HTERT RPE-1 (cell line): Measurements from ENCODE around the gene UBR3.
"Not testable (repeated sequence)": the region's sequence is repeated elsewhere in the genome, so short reads cannot be mapped to it uniquely, and the experiment has no call there.

Experiments
- in situ Hi-C: fragments of 300-500 bp; cut with MboI; formaldehyde crosslinking; loops from 4 replicates; pipeline ENCODE4 v1.14.3; 2020; ENCODE audit warnings: low sequenced_read_pairs

Gene UBR3

DNA sequence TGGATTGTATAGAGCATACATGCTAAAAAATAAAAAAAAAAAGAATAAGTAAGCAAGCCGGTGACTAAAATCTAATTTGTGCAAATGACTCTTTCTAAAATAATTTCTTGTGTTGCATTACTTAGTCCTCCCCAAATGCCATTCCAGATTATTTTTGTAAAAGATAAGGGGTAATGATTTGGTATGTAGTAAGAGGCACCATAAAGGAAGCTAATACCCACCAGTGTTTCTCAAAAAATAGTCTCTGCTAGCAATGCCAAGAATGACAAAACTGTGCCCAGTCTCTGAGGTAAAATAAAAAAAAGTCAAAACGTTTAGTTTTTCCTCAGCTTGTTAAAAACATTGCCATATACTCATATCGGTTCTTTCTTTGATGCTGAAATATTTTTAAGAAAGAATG is 5.2 kb upstream of the UBR3 start:
- in situ Hi-C loops = no loop called here

DNA sequence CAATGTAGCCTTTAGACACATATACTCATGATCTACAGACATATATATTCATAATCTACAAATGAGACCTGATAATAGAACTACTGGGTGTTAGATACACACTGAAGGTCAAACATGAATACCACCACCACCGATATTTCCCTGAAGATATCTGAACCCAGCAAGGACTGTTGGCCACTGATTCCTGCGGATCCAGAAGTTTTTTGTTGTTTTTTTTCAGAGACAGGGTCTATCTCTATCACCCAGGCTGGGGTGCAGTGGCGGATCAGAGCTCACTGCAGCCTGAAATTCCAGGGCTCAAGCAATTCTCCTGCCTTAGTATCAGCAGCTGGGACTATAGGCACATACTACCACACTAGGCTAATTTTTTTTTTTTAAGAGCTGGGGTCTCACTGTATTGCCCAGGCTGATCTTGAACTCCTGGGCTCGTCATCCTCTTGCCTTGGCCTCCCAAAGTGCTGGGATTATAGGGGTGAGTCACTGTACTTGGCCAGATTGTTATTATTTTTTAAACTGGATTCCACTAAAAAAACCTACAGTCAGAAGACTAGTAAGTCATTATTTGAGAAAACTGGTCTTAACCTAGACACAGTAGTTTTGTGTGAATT is 4.4 kb upstream of the UBR3 start:
- in situ Hi-C loops = no loop called here

DNA sequence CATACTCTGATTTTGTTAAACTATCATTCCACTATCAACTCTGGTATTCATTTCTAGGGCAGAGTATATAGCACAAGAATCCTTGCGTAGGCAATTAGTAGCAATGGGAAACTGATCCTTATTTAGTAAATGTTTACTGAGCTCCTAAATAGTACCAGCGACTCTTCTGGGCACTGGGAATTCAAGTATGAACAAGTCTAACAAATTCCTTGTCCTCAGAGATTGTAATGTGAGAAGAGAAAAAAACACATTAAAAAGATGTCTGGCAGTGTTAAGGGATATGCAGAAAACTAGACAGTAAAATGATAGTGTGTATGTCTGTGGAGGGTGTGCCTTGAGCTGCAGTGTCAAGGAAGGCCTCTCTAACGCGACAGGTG is 3.3 kb upstream of the UBR3 start:
- in situ Hi-C loops = no loop called here

DNA sequence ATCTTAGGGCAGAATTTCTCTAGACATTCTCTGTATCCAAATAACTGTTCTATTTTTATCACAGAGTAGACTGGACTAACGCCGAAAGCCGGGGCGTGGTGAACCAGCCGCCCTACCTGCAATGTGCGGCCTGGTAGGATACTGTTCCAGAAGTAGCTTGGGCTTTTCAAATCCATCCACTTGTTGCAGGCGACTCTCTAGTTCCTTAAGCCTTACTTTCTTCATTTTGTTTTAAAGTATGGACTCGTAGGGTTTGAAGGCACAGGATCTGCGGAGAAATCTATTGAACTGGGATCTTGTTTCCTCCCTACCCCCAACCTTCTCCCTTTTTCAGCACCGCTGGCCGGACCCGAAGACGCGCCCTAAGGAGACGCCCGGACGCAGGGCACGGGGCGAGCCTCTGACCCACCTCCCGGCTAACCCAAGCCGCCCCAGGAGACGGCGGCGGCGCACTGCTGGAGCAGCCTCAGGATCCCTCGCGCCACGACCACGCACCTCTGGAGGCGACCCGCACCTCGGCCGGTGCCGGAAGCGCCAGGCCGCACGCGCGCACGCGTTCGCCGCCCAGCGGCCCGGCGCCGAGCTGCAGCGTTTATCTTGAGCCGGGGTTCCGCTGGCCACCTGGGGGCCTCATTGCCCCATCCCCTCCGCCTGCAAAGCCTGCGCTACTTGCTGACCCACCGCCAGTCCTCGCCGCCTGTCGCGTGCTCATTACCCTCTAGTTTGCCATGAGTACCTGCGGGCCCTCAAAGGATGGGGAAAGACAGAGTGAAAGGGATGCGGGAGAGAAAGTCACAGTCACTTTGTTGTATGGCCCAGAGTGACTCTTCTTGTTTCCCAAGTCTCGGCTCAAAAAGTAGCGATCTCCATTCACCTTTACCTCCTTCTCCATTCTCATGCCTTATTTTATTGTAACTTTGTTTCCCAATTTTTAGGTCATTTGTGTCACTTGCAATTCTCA is 2.6 kb upstream of the UBR3 start, which contains the start of gene METTL5:
Gene METTL5 (minus strand): TSS at position 533 of the 961 bp plus-strand sequence. CDS start 308 bp downstream, at position 225.
- in situ Hi-C loops = no loop called here

DNA sequence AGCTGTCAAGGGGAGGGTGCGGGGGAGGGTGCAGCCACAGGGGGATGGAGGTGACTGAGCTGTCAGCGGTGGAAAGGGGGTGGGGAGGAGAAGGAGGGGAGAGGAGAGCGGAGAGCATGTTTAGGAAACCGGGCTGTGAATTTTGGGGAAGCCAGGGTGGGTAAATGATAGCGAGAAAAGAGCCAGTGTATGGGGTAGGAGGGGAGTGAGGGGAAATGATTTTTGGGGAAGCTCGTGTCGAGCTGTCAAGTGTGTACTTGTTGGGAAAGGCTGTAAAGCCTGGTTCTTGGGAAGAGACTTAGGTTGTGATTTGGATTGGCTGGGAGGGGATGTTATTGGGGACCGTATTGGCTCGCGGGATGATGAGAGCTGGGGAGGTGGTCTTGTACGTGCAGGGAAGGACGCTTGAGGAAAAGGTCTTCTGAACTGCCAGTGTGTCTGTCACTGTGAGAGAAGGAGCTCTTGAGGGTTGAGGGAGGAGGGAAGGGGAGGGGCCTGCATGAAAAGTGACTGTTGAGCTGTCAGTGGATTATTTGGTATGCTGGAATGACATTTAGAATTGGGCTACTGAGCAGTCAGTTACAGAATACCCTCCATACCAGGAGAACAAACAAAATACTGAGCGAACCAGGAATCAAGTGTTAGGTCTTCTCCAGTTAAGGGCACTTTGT is 1.0 kb downstream of the UBR3 start:
- in situ Hi-C loops = no loop called here

- in situ Hi-C loops = no loop called here
Observed at GRCh38 chr2:169834401-169834800, 7.1 kb downstream of the UBR3 start.

DNA sequence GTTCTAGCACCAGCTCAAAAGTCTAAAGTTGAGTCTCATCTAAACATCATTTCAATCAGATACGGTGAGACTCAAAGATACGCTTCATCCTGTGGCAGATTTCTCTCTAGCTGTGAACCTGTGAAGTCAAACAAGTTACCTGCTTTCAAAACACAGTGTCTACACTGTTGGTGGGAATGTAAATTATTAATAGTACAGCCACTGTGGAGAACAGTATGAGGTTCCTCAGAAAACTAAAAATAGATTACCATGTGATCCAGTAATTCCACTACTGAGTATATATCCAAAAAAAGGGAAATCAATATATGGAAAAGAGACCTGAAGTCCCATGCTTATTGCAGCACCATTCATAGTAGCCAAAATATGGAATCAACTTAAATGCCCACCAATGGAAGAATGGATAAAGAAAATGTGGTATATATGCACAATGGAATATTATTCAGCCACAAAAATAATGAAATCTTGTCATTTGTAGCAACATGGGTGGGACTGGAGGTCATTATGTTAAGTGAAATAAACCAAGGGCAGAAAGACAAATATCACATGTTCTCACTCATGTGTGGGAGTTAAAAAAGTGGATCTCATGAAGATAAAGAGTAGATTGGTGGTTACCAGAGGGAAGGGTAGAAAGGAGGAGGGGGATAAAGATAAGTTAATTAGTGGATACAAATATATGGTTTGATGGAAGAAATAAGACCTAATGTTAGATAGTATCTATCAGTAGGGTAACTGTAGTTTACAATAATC is 11.7 kb downstream of the UBR3 start:
- in situ Hi-C loops = no loop called here

DNA sequence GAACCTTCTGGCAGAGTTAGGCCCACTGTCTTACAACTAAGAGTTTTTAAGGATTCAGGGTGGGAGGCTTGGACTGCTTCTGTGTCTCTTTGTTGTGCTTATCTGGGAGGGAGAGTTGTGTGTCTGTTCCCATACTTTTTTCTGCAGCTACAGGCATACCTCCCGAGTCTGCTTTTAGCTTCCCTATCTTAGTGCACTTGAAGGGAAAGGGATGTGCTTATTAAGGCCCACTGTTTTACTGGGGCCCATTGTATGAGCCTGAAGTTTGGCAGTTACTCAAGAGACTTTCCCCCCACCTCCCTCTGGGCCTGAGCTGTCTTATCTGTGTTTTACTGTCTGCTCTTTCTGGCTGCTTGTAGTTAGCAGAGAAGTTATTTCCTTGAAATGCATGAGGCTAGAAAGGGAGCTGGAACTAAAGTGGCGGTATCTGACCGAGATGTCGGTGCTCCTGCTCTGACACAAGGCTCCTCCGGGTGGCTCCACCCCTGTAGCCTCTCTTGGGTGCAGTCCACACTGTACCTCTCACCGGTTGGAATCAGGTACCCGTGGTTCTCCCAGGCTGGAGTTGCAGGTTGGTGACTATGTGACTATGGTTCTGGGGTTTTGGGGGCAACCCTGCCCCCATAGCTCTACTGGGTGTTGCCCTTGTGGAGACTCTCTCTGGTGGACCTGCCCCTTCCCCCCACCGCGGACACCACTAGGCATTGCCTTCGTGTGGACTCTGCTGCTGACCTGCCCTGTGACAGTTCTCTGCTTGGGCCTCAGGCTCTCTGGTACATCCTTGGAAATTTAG is 12.9 kb downstream of the UBR3 start:
- in situ Hi-C loops = no loop called here

GRCh38 chr2:169840747-169841142 is 13.5 kb downstream of the UBR3 start:
- in situ Hi-C loops = no loop called here

DNA sequence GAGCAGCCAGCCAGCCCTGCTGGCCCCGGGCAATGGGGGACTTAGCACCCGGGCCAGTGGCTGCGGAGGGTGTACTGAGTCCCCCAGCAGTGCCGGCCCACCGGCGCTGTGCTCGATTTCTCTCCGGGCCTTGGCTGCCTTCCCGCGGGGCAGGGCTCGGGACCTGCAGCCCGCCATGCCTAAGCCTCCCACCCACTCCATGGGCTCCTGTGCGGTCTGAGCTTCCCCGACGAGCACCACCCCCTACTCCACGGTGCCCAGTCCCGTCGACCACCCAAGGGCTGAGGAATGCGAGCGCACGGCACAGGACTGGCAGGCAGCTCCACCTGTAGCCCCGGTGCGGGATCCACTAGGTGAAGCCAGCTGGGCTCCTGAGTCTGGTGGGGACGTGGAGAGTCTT is 14.4 kb downstream of the UBR3 start:
- in situ Hi-C loops = not testable (repeated sequence)

GRCh38 chr2:169845016-169845415 is 17.8 kb downstream of the UBR3 start:
- in situ Hi-C loops = no loop called here

DNA sequence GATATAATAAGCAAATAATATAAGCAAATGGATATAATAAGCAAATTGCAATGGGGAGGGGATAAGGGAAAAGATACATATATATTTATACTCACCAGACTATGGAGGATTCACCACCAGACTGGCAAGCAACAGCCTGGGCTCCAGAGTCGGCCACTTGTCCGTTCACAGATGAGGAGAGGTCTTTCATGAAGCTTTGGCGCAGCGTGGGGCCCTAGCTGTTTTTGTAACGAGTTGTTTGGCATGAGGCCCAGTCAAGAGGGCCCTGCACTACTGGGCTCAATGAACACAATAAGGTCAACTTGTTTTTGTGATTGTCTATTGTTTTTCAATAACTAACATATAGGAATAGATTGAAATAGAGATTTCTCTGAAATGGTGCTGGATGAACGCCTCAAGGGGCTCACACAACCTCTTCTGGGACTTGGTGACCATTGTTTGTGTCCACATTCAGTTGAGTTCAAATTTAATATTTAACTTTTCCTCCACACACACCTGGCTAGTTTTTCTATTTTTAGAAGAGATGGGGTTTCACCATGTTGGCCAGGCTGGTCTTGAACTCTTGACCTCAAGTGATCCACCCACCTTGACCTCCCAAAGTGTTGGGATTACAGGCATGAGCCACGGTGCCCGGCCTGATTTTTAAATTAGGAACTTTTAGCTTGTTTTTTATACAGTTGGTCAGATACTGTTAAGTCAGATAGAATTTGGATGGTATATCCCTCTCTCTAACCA is 21.9 kb downstream of the UBR3 start:
- in situ Hi-C loops = not testable (repeated sequence)

DNA sequence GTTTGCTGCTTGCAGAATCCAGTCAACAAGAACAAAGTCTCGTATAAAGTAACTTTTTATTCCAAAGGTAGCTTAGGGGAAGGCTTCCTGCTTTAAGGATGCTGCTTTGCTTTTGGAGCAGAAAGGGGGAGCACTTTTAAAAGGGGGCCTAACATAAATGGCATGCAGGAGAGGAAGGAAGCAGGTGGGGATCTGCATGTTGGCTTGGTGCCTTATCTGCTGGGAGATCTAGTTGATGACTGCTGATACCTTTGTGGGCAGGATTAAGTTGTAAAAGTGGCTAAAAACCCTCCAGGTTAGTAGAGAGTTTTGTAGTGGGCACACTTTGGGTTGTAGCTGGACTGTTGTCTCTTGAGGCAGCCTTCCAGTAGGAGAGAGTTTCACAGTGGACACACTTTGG is 22.5 kb downstream of the UBR3 start:
- in situ Hi-C loops = no loop called here

GRCh38 chr2:169853041-169853668 is 25.9 kb downstream of the UBR3 start:
- in situ Hi-C loops = no loop called here

DNA sequence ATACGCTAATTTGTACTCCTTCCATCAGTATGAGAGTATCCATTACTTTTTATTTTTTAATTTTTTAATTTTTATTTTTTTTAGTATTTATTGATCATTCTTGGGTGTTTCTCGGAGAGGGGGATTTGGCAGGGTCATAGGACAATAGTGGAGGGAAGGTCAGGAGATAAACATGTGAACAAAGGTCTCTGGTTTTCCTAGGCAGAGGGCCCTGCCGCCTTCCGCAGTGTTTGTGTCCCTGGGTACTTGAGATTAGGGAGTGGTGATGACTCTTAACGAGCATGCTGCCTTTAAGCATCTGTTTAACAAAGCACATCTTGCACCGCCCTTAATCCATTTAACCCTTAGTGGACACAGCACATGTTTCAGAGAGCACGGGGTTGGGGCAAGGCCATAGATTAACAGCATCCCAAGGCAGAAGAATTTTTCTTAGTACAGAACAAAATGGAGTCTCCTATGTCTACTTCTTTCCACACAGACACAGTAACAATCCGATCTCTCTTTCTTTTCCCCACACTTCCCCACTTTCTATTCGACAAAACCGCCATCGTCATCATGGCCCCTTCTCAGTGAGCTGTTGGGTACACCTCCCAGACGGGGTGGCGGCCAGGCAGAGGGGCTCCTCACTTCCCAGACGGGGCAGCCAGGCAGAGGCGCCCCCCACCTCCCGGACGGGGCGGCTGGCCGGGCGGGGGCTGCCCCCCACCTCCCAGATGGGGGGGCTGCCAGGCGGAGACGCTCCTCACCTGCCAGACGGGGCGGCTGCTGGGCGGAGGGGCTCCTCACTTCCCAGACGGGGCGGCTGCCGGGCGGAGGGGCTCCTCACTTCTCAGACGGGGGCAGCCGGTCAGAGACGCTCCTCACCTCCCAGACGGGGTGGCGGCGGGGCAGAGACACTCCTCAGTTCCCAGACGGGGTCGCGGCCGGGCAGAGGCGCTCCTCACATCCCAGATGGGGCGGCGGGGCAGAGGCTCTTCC is 28.3 kb downstream of the UBR3 start:
- in situ Hi-C loops = not testable (repeated sequence)

- in situ Hi-C loops = no loop called here
Observed at GRCh38 chr2:169859423-169859822, 32.2 kb downstream of the UBR3 start.

- in situ Hi-C loops = no loop called here
Observed at GRCh38 chr2:169860149-169860548, 32.9 kb downstream of the UBR3 start.

GRCh38 chr2:169862816-169863215 is 35.6 kb downstream of the UBR3 start:
- in situ Hi-C loops = no loop called here
